ENCODE measurements around the gene NAV2.

DNA sequence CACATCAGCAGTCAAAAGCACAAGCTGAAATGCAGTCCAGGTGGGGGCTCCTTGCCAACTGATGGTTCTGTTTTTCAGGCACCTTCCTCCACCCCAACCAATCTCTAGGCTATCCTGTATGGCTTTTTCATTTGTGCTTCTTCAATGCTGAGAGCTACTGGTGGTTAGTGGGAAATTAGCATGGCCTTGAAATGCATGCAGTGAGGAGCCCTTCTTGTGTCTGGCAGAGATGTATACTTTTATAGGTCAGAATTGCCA lies 167.4 kb downstream of the NAV2 start:
- TF ChIP-seq POLR2A (IDR thresholded peaks at IDR 0.05; ENCODE audit: low read length) (no peak), GATA1 (IDR thresholded peaks at IDR 0.05; ENCODE audit: low read depth, low read length) (no peak)

All from erythroblast (primary cell).